C4-2B (cell line): ENCODE results near the gene PROK1.
"Not testable (repeated sequence)": the region's sequence is repeated elsewhere in the genome, so short reads cannot be mapped to it uniquely, and the experiment has no call there.

ENCODE experiments used
- ZFX ChIP-seq: fragments of 450-650 bp; IDR thresholded peaks from 2 replicates; pipeline ENCODE4 v1.6.1; 2017
- TF ChIP-seq, protein P1 (sequence below): fragments of 450-650 bp; conservative IDR thresholded peaks from 2 replicates; pipeline ENCODE4 v1.5.1; 2017; ENCODE audit warnings: mild to moderate bottlenecking

DNA sequence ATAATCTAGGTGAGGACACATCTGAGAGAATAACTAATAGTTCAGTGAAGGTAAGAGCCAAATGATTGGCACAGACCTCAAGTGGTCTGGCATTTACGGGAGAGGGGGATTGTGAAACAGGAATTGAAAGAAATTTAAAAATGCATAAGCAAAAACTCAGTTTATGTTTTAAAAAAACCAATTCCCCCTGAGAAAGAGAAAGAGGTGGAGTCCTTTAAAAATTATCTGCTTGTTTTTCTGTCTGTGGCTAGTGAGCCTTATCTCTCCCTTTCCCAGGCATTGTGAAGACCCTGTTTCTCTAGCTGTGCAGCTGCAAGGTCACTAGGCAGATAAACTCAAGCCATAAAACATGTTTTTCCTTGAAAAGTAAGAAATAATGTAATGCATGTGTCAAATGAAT, 37.9 kb upstream of the PROK1 start:
- TF ChIP-seq, protein P1, sequence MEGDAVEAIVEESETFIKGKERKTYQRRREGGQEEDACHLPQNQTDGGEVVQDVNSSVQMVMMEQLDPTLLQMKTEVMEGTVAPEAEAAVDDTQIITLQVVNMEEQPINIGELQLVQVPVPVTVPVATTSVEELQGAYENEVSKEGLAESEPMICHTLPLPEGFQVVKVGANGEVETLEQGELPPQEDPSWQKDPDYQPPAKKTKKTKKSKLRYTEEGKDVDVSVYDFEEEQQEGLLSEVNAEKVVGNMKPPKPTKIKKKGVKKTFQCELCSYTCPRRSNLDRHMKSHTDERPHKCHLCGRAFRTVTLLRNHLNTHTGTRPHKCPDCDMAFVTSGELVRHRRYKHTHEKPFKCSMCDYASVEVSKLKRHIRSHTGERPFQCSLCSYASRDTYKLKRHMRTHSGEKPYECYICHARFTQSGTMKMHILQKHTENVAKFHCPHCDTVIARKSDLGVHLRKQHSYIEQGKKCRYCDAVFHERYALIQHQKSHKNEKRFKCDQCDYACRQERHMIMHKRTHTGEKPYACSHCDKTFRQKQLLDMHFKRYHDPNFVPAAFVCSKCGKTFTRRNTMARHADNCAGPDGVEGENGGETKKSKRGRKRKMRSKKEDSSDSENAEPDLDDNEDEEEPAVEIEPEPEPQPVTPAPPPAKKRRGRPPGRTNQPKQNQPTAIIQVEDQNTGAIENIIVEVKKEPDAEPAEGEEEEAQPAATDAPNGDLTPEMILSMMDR, result not testable (repeated sequence)
- not testable (repeated sequence) for TF ChIP-seq ZFX
